Skin epidermis (tissue), 12 donors: ENCODE results near the gene HACE1.
"Not testable (repeated sequence)": the region's sequence is repeated elsewhere in the genome, so short reads cannot be mapped to it uniquely, and the experiment has no call there.

Source experiments
- H3K27ac ChIP-seq, 21 experiments: fragments of 200-600 bp; sonication (generic) in 11 of 21; one replicate each; pipeline ENCODE4 v1.5.0; 2020; ENCODE audit warnings: mild to moderate bottlenecking in 3 of 21, inconsistent platforms in 2 of 21, moderate library complexity in 2 of 21
- H3K4me3 ChIP-seq, 7 experiments: fragments of 200-600 bp; sonication (generic) in 2 of 7; one replicate each; pipeline ENCODE4 v1.5.0; 2020; ENCODE audit warnings: inconsistent platforms in 2 of 7, mild to moderate bottlenecking in 2 of 7, moderate library complexity in 1 of 7

The HACE1 gene

GRCh38 chr6:104754788-104755409 is 104.8 kb downstream of the HACE1 start:
- Histone ChIP-seq H3K4me3 (no peak overlapping the region), H3K27ac (no peak overlapping the region)

DNA sequence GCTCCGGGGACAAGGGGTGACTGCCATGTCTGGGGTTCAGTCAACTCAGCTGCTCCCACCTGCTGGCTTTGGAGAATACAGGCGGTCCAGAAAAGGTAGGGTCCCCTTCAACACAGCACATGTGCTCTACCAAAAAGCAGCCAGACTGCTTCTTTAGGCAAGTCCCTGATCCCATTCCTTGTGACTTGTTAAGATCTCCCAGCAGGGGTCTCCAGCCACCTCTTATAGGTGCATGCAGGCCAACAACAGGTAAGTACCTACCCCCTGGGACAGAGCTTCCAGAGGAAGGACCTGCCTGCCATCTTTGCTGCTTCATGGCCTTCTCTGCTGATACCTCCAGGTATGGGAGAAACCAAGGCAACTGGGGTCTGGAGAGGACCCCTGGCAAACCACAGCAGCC is 106.5 kb downstream of the HACE1 start:
- Histone ChIP-seq H3K27ac (no peak overlapping the region), H3K4me3 (no peak overlapping the region)

GRCh38 chr6:104750449-104750848 is 109.3 kb downstream of the HACE1 start:
- Histone ChIP-seq H3K27ac (no peak overlapping the region), H3K4me3 (no peak overlapping the region)

- H3K27ac ChIP-seq, H3K4me3 ChIP-seq: not testable (repeated sequence)
Measured at GRCh38 chr6:104739124-104739523, 120.6 kb downstream of the HACE1 start.

DNA sequence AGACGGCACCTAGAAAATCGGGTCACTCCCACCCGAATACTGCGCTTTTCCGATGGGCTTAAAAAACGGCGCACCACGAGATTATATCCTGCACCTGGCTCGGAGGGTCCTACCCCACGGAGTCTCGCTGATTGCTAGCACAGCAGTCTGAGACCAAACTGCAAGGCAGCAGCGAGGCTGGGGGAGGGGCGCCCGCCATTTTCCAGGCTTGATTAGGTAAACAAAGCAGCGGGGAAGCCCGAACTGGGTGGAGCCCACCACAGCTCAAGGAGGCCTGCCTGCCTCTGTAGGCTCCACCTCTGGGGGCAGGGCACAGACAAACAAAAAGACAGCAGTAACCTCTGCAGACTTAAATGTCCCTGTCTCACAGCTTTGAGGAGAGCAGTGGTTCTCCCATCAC is 122.2 kb downstream of the HACE1 start:
- not testable (repeated sequence) for H3K27ac ChIP-seq, H3K4me3 ChIP-seq

DNA sequence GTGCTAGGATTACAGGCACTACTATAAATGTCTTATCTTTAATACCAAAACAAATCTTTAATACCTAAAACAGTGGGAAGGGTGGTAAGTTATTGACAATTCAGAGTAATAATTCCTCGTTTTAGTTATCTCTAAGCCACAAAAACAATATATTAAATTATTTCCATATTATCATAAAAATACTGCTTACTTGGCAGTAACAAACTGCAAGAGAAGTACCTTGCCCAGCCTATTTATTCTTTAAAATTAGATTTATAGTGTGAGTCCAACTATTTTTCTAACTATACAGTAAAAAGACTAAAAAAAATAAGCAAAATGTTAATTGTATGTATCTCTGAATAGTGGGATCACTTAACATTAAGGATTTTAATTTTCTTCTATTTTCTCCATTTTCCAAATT is 123.2 kb downstream of the HACE1 start:
- no peak overlapping the region for H3K4me3 ChIP-seq
- no peak overlapping the region for H3K27ac ChIP-seq

DNA sequence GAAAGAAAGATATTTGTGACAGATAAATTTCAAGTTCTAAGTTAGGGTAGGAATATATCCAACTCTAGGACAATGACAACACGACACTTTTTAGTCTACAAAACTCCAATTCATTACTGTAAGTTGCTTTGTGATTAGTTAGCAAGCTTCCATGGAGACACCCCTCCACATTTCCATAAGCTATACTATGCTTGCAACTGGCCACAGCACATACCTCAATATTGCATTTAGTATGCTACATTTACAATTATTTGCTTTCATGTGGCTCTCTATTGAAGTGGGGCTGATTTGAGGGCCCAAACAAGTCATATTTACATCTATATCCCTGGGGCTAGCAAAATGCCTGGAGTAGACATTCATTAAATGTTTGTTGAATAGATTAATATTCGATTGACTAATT is 129.3 kb downstream of the HACE1 start:
- no peak overlapping the region for H3K27ac ChIP-seq
- no peak overlapping the region for H3K4me3 ChIP-seq

- no peak overlapping the region for H3K27ac ChIP-seq
Measured at GRCh38 chr6:104729433-104729832, 130.3 kb downstream of the HACE1 start.

GRCh38 chr6:104728448-104728847 is 131.3 kb downstream of the HACE1 start:
- Histone ChIP-seq H3K27ac (no peak overlapping the region), H3K4me3 (no peak overlapping the region)

More at GRCh38 chr6:104729433-104729832, 130.3 kb downstream of the HACE1 start:
- H3K4me3 ChIP-seq: no peak overlapping the region

DNA sequence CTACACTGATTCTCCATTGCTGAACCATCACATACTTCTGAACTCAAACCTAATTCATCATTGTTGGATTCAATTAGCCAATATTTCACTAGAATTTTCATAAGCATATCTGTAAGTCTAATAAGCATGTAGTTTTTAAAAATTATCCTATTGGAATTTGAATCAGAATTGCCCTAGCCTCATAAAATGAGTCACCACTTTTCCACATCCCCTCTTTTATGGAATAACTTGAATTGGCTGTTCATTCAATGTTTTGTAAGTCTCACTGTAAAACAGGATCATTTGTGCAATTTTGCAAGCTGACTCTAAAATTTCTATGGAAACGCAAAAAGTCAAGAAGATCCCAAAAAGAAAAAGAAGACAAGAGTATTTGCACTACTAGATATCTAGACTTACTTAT is 141.0 kb downstream of the HACE1 start:
- Histone ChIP-seq H3K4me3 (no peak overlapping the region), H3K27ac (no peak overlapping the region)

- H3K4me3 ChIP-seq: no peak overlapping the region
- H3K27ac ChIP-seq: no peak overlapping the region
Measured at GRCh38 chr6:104716858-104717257, 142.9 kb downstream of the HACE1 start.

GRCh38 chr6:104714796-104715195 is 144.9 kb downstream of the HACE1 start:
- Histone ChIP-seq H3K4me3 (no peak overlapping the region), H3K27ac (no peak overlapping the region)

- no peak overlapping the region for H3K27ac ChIP-seq
- H3K4me3 ChIP-seq: no peak overlapping the region
Measured at GRCh38 chr6:104713982-104714381, 145.7 kb downstream of the HACE1 start.

- no peak overlapping the region for H3K4me3 ChIP-seq
Measured at GRCh38 chr6:104711371-104711770, 148.3 kb downstream of the HACE1 start.

DNA sequence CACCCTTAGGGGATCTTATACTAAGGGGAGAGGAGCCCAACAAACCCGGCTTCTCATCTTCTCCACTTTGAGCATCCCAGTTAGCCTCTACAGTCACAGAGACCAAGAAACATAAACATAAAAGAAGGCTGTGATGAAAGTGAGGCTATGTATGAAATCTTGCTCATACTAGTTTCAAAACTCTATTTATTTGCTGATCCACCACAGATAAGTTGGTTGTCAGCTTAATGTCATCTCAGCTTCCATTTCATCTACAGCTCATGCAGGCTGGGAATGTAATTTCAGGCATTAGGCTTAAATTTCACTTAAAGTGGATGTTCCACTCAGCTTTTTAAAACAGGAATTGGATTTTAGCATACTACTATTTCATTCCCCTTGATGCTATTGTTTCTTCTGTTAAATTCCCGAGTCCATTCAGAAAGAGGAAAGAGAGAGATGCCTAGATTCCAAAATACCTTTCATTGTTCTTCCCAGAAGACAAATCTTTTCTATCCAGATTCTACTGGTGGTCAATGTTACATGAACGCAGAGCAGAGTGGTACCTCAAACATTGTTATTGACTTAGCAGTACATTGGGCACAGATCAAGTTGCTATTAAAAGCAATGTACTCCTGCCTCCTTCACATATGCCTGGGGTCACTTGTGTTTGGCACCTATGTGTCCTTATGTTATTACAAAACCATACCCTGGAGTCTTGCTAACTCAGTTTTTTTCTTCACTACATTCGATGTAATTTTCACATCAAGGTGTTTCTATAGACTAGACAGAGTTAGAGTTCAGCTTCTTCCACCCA is 149.0 kb downstream of the HACE1 start:
- Histone ChIP-seq H3K27ac (peak overlapping the region in 1 of 21 experiments; percentile 20), H3K4me3 (no peak overlapping the region)

More at GRCh38 chr6:104711371-104711770, 148.3 kb downstream of the HACE1 start:
- H3K27ac ChIP-seq: peak overlapping the region in 1 of 21 experiments; percentile 20

DNA sequence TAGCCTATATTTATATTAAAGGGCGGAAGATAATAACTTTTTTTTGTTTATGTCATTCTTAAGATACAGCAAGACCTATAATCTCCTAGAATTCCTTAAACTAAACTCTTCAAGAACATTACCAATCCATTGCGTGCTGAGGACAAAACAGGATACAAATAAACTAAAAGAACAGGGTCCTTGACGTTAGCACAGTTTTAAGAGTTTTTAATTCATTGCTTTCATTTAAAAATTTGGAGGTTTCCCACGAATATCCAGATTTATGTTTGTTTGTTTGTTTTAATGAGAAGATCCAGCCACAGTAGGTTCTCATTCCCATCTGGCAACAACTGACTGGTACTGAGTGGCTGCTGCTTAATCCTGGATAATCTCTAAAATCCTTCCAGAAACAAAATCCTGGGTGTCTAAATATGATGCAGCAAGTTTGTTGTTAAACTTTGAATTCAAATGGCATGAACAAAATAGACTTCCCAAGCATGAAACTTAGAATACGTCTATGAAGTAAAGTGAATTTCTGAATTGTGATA is 153.7 kb downstream of the HACE1 start:
- H3K4me3 ChIP-seq: no peak overlapping the region
- peak overlapping the region in 4 of 21 experiments; percentile 41 to 80 (median 51) for H3K27ac ChIP-seq

- Histone ChIP-seq H3K27ac (peak overlapping the region in 4 of 21 experiments; percentile 41 to 80 (median 52)), H3K4me3 (no peak overlapping the region)
Measured at GRCh38 chr6:104705095-104705707, 154.5 kb downstream of the HACE1 start.

DNA sequence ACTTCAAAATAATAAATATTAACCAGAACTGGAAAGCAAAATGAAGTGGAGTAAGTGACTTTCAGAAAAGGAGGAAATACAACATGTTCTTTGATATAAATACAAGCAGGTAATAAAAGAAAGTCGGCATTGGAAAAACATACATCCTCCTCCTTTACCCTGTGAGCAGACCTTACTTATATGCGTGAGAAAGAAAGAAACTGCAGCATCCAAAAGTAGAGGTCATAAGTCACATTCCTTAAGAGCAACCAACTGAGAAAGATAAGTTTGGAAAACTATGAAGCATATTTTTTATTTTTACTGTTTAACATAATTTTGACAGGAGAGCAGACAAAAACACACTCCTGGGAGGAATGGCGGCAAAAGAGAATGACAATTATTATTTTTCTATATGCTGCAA is 155.5 kb downstream of the HACE1 start:
- Histone ChIP-seq H3K27ac (peak overlapping the region in 3 of 21 experiments; percentile 16 to 59 (median 51)), H3K4me3 (no peak overlapping the region)

DNA sequence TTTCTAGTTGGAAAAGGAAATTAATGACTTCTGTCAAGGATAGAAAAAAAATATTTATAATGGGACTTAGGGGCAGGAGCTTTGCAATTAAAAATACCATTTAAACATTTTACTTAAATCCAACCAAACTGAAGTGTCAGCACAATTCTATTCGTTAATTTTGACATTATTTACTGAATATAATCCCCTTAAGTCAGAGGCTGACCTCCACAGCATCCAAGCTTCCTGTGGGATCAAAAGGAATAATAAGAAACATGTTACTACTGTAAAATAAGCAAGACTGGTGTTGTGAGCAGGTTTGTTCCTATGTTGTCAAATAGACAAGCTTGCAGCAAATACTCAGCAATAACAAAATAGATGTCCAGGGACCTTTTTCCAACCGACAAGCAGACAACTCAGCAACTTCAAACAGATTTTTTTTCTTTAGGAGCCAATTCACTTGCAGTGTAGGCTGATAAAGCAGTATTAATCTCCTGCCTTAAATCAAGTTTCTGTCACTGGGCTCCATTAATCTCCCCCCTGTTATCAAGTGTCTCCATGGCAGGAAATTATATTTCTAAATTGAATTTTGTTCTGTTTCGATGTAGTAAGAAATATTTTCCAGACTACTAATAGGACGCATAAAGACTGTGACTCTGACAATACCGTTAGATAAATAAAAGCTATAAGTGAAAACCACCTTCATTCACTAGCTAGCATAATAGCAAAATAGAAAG is 157.4 kb downstream of the HACE1 start:
- Histone ChIP-seq H3K27ac (no peak overlapping the region), H3K4me3 (no peak overlapping the region)
